IMR-90 (cell line): ENCODE measurements around the gene SUV39H2.

Source experiments
- CTCF ChIP-seq: conservative IDR thresholded peaks from 2 replicates; pipeline ENCODE4 v1.5.1; 2012; ENCODE audit warnings: mild to moderate bottlenecking, low read depth, low read length, improper control_type of control experiment
- POLR2A ChIP-seq: IDR thresholded peaks from 2 replicates; pipeline ENCODE4 v1.6.1; 2012; ENCODE audit warnings: mild to moderate bottlenecking, low read depth, low read length

GRCh38 chr10:14879124-14879927 is 660 bp downstream of the SUV39H2 start:
- TF ChIP-seq POLR2A (no peak), CTCF (no peak)
